ENCODE data around the gene ANKLE2. TPM values are rescaled to one million over a fixed set of nuclear protein-coding genes. Genes with fewer than 3 reads are reported as not detected.

Gene ANKLE2
- polyA plus RNA-seq, 1 donor from 2014 or later = 72.3 TPM

GRCh38 chr12:132707241-132707640, 54.4 kb downstream of the ANKLE2 start:
- Histone ChIP-seq H3K27ac (ENCODE audit: low read length) (no peak overlapping the region), H3K79me2 (replicated peaks; ENCODE audit: insufficient read depth, low read length) (peaks cover 7% of the 10 kb centered on the region), H3K36me3 (ENCODE audit: insufficient read depth, low read length) (no peaks in the 10 kb centered on the region), H4K20me1 (ENCODE audit: insufficient read depth) (no peaks in the 10 kb centered on the region), H3K27me3 (ENCODE audit: insufficient read depth, low read depth, low read length) (no peaks in the 10 kb centered on the region), H3K9ac (ENCODE audit: low read length) (no peak overlapping the region), H3K4me2 (ENCODE audit: low read length) (no peak overlapping the region), H3K4me3 (ENCODE audit: low read length) (no peak overlapping the region), H3K9me3 (ENCODE audit: low read length) (no peaks in the 10 kb centered on the region), H3F3A (ENCODE audit: insufficient read depth, low read length, poor library complexity, severe bottlenecking) (no peaks in the 10 kb centered on the region), H3K9me2 (ENCODE audit: insufficient read depth, low read length) (no peaks in the 10 kb centered on the region), H2AFZ (ENCODE audit: low read depth, low read length) (no peak overlapping the region)
- TF ChIP-seq TAF1 (IDR thresholded peaks at IDR 0.05; ENCODE audit: low read depth) = no peak
- no peak for TF ChIP-seq EZH2 (IDR thresholded peaks at IDR 0.05; ENCODE audit: borderline replicate concordance, insufficient read depth, low read length, poor library complexity, severe bottlenecking)
- TF ChIP-seq, protein P1, sequence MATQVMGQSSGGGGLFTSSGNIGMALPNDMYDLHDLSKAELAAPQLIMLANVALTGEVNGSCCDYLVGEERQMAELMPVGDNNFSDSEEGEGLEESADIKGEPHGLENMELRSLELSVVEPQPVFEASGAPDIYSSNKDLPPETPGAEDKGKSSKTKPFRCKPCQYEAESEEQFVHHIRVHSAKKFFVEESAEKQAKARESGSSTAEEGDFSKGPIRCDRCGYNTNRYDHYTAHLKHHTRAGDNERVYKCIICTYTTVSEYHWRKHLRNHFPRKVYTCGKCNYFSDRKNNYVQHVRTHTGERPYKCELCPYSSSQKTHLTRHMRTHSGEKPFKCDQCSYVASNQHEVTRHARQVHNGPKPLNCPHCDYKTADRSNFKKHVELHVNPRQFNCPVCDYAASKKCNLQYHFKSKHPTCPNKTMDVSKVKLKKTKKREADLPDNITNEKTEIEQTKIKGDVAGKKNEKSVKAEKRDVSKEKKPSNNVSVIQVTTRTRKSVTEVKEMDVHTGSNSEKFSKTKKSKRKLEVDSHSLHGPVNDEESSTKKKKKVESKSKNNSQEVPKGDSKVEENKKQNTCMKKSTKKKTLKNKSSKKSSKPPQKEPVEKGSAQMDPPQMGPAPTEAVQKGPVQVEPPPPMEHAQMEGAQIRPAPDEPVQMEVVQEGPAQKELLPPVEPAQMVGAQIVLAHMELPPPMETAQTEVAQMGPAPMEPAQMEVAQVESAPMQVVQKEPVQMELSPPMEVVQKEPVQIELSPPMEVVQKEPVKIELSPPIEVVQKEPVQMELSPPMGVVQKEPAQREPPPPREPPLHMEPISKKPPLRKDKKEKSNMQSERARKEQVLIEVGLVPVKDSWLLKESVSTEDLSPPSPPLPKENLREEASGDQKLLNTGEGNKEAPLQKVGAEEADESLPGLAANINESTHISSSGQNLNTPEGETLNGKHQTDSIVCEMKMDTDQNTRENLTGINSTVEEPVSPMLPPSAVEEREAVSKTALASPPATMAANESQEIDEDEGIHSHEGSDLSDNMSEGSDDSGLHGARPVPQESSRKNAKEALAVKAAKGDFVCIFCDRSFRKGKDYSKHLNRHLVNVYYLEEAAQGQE (IDR thresholded peaks at IDR 0.05; ENCODE audit: borderline replicate concordance) = no peak
- TF ChIP-seq, protein P2, sequence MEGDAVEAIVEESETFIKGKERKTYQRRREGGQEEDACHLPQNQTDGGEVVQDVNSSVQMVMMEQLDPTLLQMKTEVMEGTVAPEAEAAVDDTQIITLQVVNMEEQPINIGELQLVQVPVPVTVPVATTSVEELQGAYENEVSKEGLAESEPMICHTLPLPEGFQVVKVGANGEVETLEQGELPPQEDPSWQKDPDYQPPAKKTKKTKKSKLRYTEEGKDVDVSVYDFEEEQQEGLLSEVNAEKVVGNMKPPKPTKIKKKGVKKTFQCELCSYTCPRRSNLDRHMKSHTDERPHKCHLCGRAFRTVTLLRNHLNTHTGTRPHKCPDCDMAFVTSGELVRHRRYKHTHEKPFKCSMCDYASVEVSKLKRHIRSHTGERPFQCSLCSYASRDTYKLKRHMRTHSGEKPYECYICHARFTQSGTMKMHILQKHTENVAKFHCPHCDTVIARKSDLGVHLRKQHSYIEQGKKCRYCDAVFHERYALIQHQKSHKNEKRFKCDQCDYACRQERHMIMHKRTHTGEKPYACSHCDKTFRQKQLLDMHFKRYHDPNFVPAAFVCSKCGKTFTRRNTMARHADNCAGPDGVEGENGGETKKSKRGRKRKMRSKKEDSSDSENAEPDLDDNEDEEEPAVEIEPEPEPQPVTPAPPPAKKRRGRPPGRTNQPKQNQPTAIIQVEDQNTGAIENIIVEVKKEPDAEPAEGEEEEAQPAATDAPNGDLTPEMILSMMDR (IDR thresholded peaks at IDR 0.05; ENCODE audit: poor library complexity, severe bottlenecking) = no peak
- TF ChIP-seq RAD21 (conservative IDR thresholded peaks at IDR 0.05) = no peak
- TF ChIP-seq MXI1 (conservative IDR thresholded peaks at IDR 0.05; ENCODE audit: poor library complexity, severe bottlenecking) = no peak
- no peak for TF ChIP-seq SMC3 (conservative IDR thresholded peaks at IDR 0.05; ENCODE audit: poor library complexity)
- no peak for TF ChIP-seq POLR2AphosphoS5 (IDR thresholded peaks at IDR 0.05)
- no peak for TF ChIP-seq EP300 (conservative IDR thresholded peaks at IDR 0.05; ENCODE audit: poor library complexity, severe bottlenecking)

- Histone ChIP-seq H3K9ac (ENCODE audit: low read length) (no peak overlapping the region), H3K27ac (ENCODE audit: low read length) (no peak overlapping the region), H2AFZ (ENCODE audit: low read depth, low read length) (no peak overlapping the region), H3K36me3 (ENCODE audit: insufficient read depth, low read length) (no peaks in the 10 kb centered on the region), H3F3A (ENCODE audit: insufficient read depth, low read length, poor library complexity, severe bottlenecking) (no peaks in the 10 kb centered on the region), H3K4me3 (ENCODE audit: low read length) (no peak overlapping the region), H3K4me2 (ENCODE audit: low read length) (no peak overlapping the region), H3K27me3 (ENCODE audit: insufficient read depth, low read depth, low read length) (no peaks in the 10 kb centered on the region), H4K20me1 (ENCODE audit: insufficient read depth) (no peaks in the 10 kb centered on the region), H3K79me2 (replicated peaks; ENCODE audit: insufficient read depth, low read length) (no peaks in the 10 kb centered on the region), H3K9me3 (ENCODE audit: low read length) (no peaks in the 10 kb centered on the region), H3K9me2 (ENCODE audit: insufficient read depth, low read length) (no peaks in the 10 kb centered on the region)
- no peak for TF ChIP-seq SMC3 (conservative IDR thresholded peaks at IDR 0.05; ENCODE audit: poor library complexity)
- no peak for TF ChIP-seq TAF1 (IDR thresholded peaks at IDR 0.05; ENCODE audit: low read depth)
- TF ChIP-seq RAD21 (conservative IDR thresholded peaks at IDR 0.05) = no peak
- TF ChIP-seq POLR2AphosphoS5 (IDR thresholded peaks at IDR 0.05) = no peak
- no peak for TF ChIP-seq EP300 (conservative IDR thresholded peaks at IDR 0.05; ENCODE audit: poor library complexity, severe bottlenecking)
- TF ChIP-seq MXI1 (conservative IDR thresholded peaks at IDR 0.05; ENCODE audit: poor library complexity, severe bottlenecking) = no peak
- TF ChIP-seq, protein P1 (IDR thresholded peaks at IDR 0.05; ENCODE audit: borderline replicate concordance) = no peak
- TF ChIP-seq EZH2 (IDR thresholded peaks at IDR 0.05; ENCODE audit: borderline replicate concordance, insufficient read depth, low read length, poor library complexity, severe bottlenecking) = no peak
- TF ChIP-seq, protein P2 (IDR thresholded peaks at IDR 0.05; ENCODE audit: poor library complexity, severe bottlenecking) = no peak
Measured at GRCh38 chr12:132703641-132704040, 58.0 kb downstream of the ANKLE2 start.

All from neural cell (in vitro differentiated cells).